ENCODE data around the gene CLGN. TPM values are rescaled to one million over a fixed set of nuclear protein-coding genes. Genes with fewer than 3 reads are reported as not detected.

The CLGN gene
- total RNA-seq, 1 donor: 19.3 TPM

- peak; percentile 74 for DNase-seq (ENCODE audit: low read depth)
- TF ChIP-seq CTCF (IDR thresholded peaks at IDR 0.05; ENCODE audit: insufficient read depth, low read length): no peak
Measured at GRCh38 chr4:140344101-140344500, 83.3 kb downstream of the CLGN start.

GRCh38 chr4:140343303-140343702 lies 84.1 kb downstream of the CLGN start:
- no peak for DNase-seq (ENCODE audit: low read depth)
- H3K4me3 ChIP-seq (ENCODE audit: low read depth, low read length): no peak overlapping the region
- no peak for TF ChIP-seq CTCF (IDR thresholded peaks at IDR 0.05; ENCODE audit: insufficient read depth, low read length)

More at GRCh38 chr4:140344101-140344500, 83.3 kb downstream of the CLGN start:
- no peak overlapping the region for H3K4me3 ChIP-seq (ENCODE audit: low read depth, low read length)

GRCh38 chr4:140342620-140343019 lies 84.8 kb downstream of the CLGN start:
- H3K4me3 ChIP-seq (ENCODE audit: low read depth, low read length): no peak overlapping the region
- DNase-seq (ENCODE audit: low read depth): no peak
- TF ChIP-seq CTCF (IDR thresholded peaks at IDR 0.05; ENCODE audit: insufficient read depth, low read length): no peak

Other genes starting within 250 kb of the CLGN start
- 30.9 and 92.7 TPM in 2 replicates for gene SCOC, start 54.0 kb downstream of the CLGN start, total RNA-seq (ENCODE audit: low replicate concordance)
- gene MGAT4D, start 70.6 kb upstream of the CLGN start, total RNA-seq (ENCODE audit: low replicate concordance): not detected in 2 replicates
- 38.3 and 125 TPM in 2 replicates for gene ELMOD2, start 96.5 kb upstream of the CLGN start, total RNA-seq (ENCODE audit: low replicate concordance)
- not detected in 2 replicates for gene UCP1, start 141.3 kb upstream of the CLGN start, total RNA-seq (ENCODE audit: low replicate concordance)

Measured in fibroblast of the aortic adventitia (primary cell).